Ishikawa (cell line): ENCODE results near the gene UHMK1.

ENCODE experiments used
- CEBPB ChIP-seq: IDR thresholded peaks from 2 replicates; pipeline ENCODE4 v1.6.1; 2012
- CREB1 ChIP-seq: IDR thresholded peaks from 2 replicates; pipeline ENCODE4 v1.6.1; 2012; ENCODE audit warnings: low read depth
- EGR1 ChIP-seq: IDR thresholded peaks from 2 replicates; pipeline ENCODE4 v1.6.1; 2012
- EP300 ChIP-seq: IDR thresholded peaks from 2 replicates; pipeline ENCODE4 v1.6.1; 2012; ENCODE audit warnings: borderline replicate concordance
- FOXM1 ChIP-seq: IDR thresholded peaks from 2 replicates; pipeline ENCODE4 v1.6.1; 2012; ENCODE audit warnings: low read depth, borderline replicate concordance
- MAX ChIP-seq: IDR thresholded peaks from 2 replicates; pipeline ENCODE4 v1.6.1; 2012
- NFIC ChIP-seq: IDR thresholded peaks from 2 replicates; pipeline ENCODE4 v1.6.1; 2012
- RAD21 ChIP-seq: IDR thresholded peaks from 2 replicates; pipeline ENCODE4 v1.6.1; 2012; ENCODE audit warnings: low read depth
- REST ChIP-seq: IDR thresholded peaks from 2 replicates; pipeline ENCODE4 v1.6.1; 2012; ENCODE audit warnings: low read depth, mild to moderate bottlenecking
- TAF1 ChIP-seq: IDR thresholded peaks from 2 replicates; pipeline ENCODE4 v1.6.1; 2012; ENCODE audit warnings: low read depth, mild to moderate bottlenecking
- TCF12 ChIP-seq: IDR thresholded peaks from 2 replicates; pipeline ENCODE4 v1.6.1; 2012; ENCODE audit warnings: low read depth
- TEAD4 ChIP-seq: IDR thresholded peaks from 2 replicates; pipeline ENCODE4 v1.6.1; 2012
- USF1 ChIP-seq: IDR thresholded peaks from 2 replicates; pipeline ENCODE4 v1.6.1; 2012
- YY1 ChIP-seq: IDR thresholded peaks from 2 replicates; pipeline ENCODE4 v1.6.1; 2012; ENCODE audit warnings: low read depth
- ZBTB7A ChIP-seq: IDR thresholded peaks from 2 replicates; pipeline ENCODE4 v1.6.1; 2012; ENCODE audit warnings: low read depth

The UHMK1 gene

GRCh38 chr1:162470216-162470615, 27.4 kb upstream of the UHMK1 start:
- TF ChIP-seq EP300 (no peak), CEBPB (no peak), ZBTB7A (no peak), REST (no peak), USF1 (no peak), TAF1 (no peak), YY1 (no peak), RAD21 (no peak), EGR1 (no peak), TCF12 (no peak), NFIC (no peak), MAX (no peak), TEAD4 (no peak), FOXM1 (no peak), CREB1 (no peak)

DNA sequence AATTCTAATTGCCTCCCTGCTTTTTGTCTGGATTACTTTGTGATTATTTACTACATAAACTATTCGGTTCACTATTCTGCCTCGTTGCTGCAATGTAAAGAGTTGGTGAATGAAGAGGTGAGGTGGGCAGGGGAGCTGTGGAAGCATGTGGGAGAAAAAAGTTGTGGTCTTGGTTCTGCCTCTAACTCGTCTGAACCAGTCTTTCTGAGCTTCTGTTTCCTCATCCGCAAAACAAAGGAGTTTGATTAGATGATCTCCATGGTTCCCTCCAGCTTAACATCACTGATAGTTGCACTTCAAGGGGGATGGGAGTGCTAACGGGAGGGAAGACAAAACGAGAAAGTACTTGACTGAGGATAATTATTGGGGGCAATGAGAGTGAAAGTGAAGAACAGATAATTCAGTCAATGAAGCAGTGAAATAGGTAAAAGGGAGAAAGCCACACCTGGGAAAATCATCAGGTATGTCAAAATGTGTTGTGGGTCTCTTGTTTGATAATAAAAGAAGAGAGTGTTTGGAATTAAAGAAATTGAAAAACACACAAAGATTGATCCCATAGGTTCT, 26.2 kb upstream of the UHMK1 start:
- TF ChIP-seq CREB1 (no peak), NFIC (no peak), MAX (no peak)

- TF ChIP-seq REST (no peak), CREB1 (no peak), RAD21 (no peak), FOXM1 (no peak), TAF1 (no peak), USF1 (no peak), NFIC (no peak), EP300 (no peak), MAX (no peak), EGR1 (no peak), YY1 (no peak), TEAD4 (no peak), ZBTB7A (no peak), CEBPB (no peak)
Measured at GRCh38 chr1:162475089-162475488, 22.5 kb upstream of the UHMK1 start.

DNA sequence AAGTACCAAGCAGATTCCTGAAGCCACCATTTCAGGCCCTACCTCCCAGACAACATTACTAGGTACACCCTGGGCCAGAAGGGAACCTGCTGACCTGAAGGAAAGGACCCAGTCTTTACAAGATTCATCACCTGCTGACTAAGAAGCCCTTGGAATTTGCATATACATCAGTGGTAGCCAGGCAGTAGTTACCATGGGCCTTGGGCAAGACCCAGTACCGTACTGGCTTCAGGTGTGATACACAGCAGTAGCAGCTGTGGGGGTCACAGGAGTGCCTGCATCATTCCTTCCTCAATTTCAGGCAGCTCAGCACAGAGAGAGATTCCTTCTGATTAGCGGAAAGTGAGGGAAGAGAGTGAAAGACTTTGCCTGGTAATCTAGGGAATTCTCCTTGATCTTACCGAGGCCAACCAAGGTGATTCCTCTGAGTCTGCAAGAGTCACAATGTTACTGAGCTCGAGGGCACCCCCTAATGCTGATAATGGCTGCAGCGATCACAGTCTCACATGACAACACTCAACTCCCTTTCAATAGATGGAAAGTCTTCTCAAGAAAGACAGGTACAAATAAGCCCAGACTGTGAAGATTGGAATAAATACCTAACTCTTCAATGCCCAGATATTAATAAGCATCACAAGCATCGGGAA, 22.0 kb upstream of the UHMK1 start:
- TF ChIP-seq USF1 (no peak), TEAD4 (no peak), NFIC (no peak), YY1 (no peak), EGR1 (no peak), CEBPB (no peak), RAD21 (0 out of 2 replicates have a peak, but pooled peaks have one; percentile 6), TAF1 (no peak)

DNA sequence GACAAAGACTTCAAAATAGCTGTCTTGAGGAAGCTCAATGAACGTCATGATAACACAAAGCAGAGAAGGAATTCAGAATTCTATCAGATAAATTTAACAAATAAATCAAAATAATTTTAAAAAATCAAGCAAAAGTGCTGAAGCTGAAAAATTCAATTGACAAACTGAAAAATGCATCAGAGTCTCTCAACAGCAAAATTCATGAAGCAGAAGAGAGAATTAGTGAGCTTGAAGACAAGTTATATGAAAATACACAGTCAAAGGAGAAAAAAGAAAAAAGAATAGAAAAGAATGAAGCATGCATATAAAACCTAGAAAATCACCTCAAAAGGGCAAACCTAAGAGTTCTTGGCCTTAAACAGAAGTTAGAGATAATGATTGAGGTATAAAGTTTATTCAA, 21.0 kb upstream of the UHMK1 start:
- no peak for TF ChIP-seq MAX
- no peak for TF ChIP-seq REST
- TF ChIP-seq FOXM1 = no peak
- no peak for TF ChIP-seq ZBTB7A
- TF ChIP-seq CEBPB = no peak
- TF ChIP-seq CREB1 = no peak
- no peak for TF ChIP-seq EP300
- no peak for TF ChIP-seq USF1
- no peak for TF ChIP-seq RAD21
- TF ChIP-seq NFIC = no peak
